HCT116 (cell line): ENCODE measurements around the gene PCDHGC5. TPM values are rescaled to one million over a fixed set of nuclear protein-coding genes. Genes with fewer than 3 reads are reported as not detected.

ENCODE experiments used
- ATAC-seq: fragments of 200-7000 bp; cut with Tn5 transposase; 2 replicates; pipeline ENCODE4 v1.9.1; 2020; ENCODE audit warnings: mild to moderate bottlenecking, moderate library complexity
- BruUV-seq: library from RNA; stranded (reverse); fragments of 400-500 nt; replicated peaks from 2 replicates; lab custom pipeline; 2021; lab: Mats Ljungman, UMichigan
- CTCF ChIA-PET: fragments of 300-600 bp; sonication (Branson Sonifier 250); formaldehyde crosslinking; loops from one replicate; lab custom pipeline; 2021; ENCODE audit warnings: antibody characterized with exemption; lab: Charles Lee
- POLR2A ChIA-PET: fragments of 300-600, 350-600 bp; sonication (Branson Sonifier 250); formaldehyde crosslinking; loops from one replicate; lab custom pipeline; 2021; ENCODE audit warnings: antibody characterized with exemption; lab: Charles Lee
- RAD21 ChIA-PET, 2 experiments: fragments of 300-600 bp; sonication (Branson Sonifier 250); formaldehyde crosslinking; loops; one replicate each; lab custom pipeline; 2023; ENCODE audit warnings: low total read pairs in 2 of 2; ENCODE audit not compliant: uncharacterized antibody in 2 of 2, unreplicated experiment in 2 of 2, low non-redundant PET in 1 of 2; lab: Charles Lee
- DNase-seq: peaks from one replicate; pipeline ENCODE4 v3.0.0-alpha.2; 2010; ENCODE audit warnings: low read depth, low spot score
- H2AFZ ChIP-seq: fragments of 200-600 bp; shearing (Covaris generic), sonication (generic); 2 replicates; pipeline ENCODE4 v1.6.1; 2017; ENCODE audit warnings: low read depth, mixed run types, mixed read lengths, antibody characterized with exemption, low read length; ENCODE audit not compliant: poor library complexity, severe bottlenecking
- H3K27ac ChIP-seq: 2 replicates; pipeline ENCODE4 v1.5.1; 2012; ENCODE audit warnings: low read depth, low read length
- H3K27me3 ChIP-seq: fragments of 200-600 bp; sonication (generic); 2 replicates; pipeline ENCODE4 v1.6.1; 2016; ENCODE audit warnings: mixed run types, low read length, mixed read lengths; ENCODE audit not compliant: insufficient read depth
- H3K36me3 ChIP-seq, 2 experiments: fragments of 200-500 bp in 1 of 2; fragments of 200-600 bp in 1 of 2; sonication (Bioruptor generic) in 1 of 2; sonication (generic) in 1 of 2; 2 replicates each; pipeline versions ENCODE4 v1.5.1 to v1.6.1; 2014 to 2016; ENCODE audit warnings: low read length in 2 of 2, inconsistent platforms in 1 of 2, mixed read lengths in 1 of 2, mixed run types in 1 of 2; ENCODE audit not compliant: insufficient read depth in 2 of 2, control insufficient read depth in 1 of 2
- H3K4me1 ChIP-seq, 2 experiments: fragments of 200-600 bp in 1 of 2; sonication (generic) in 1 of 2; 2 replicates each; pipeline versions ENCODE4 v1.5.1 to v1.6.1; 2012 to 2017; ENCODE audit warnings: low read length in 2 of 2, inconsistent platforms in 1 of 2, mild to moderate bottlenecking in 1 of 2, mixed read lengths in 1 of 2, mixed run types in 1 of 2, moderate library complexity in 1 of 2; ENCODE audit not compliant: insufficient read depth in 2 of 2, control insufficient read depth in 1 of 2
- H3K4me2 ChIP-seq: fragments of 200-600 bp; sonication (generic); 2 replicates; pipeline ENCODE4 v1.6.1; 2017; ENCODE audit warnings: mixed run types, low read length, mixed read lengths
- H3K4me3 ChIP-seq, 2 experiments: fragments of 200-600 bp in 1 of 2; sonication (generic) in 1 of 2; replicated peaks in 1 of 2; 2 replicates each; pipeline ENCODE4 v1.5.1; 2011 to 2016; ENCODE audit warnings: low read length in 2 of 2, control low read depth in 1 of 2, low read depth in 1 of 2, mild to moderate bottlenecking in 1 of 2, mixed read lengths in 1 of 2, mixed run types in 1 of 2
- H3K79me2 ChIP-seq: fragments of 200-600 bp; sonication (generic); 2 replicates; pipeline ENCODE4 v1.6.1; 2017; ENCODE audit warnings: mild to moderate bottlenecking, mixed run types, low read length, moderate library complexity, mixed read lengths; ENCODE audit not compliant: insufficient read depth
- H3K9ac ChIP-seq: fragments of 200-600 bp; sonication (generic); 2 replicates; pipeline ENCODE4 v1.6.1; 2016; ENCODE audit warnings: low read length, mixed read lengths
- H3K9me2 ChIP-seq: fragments of 200-600 bp; sonication (generic), shearing (Covaris generic); 2 replicates; pipeline ENCODE4 v1.6.1; 2017; ENCODE audit warnings: mixed run types, mild to moderate bottlenecking, moderate library complexity; ENCODE audit not compliant: insufficient read depth
- H3K9me3 ChIP-seq, 2 experiments: fragments of 200-500 bp in 1 of 2; fragments of 200-600 bp in 1 of 2; sonication (Bioruptor generic) in 1 of 2; sonication (generic) in 1 of 2; 2 replicates each; pipeline ENCODE4 v1.6.1; 2014 to 2017; ENCODE audit warnings: low read length in 2 of 2, mixed read lengths in 2 of 2, inconsistent platforms in 1 of 2, low read depth in 1 of 2, mild to moderate bottlenecking in 1 of 2, mixed run types in 1 of 2, moderate library complexity in 1 of 2; ENCODE audit not compliant: control insufficient read depth in 1 of 2, insufficient read depth in 1 of 2
- H4K20me1 ChIP-seq: fragments of 200-600 bp; sonication (generic), shearing (Covaris generic); 2 replicates; pipeline ENCODE4 v1.6.1; 2017; ENCODE audit warnings: mixed run types, mild to moderate bottlenecking, moderate library complexity; ENCODE audit not compliant: insufficient read depth
- CEBPB ChIP-seq: IDR thresholded peaks from 2 replicates; pipeline ENCODE4 v1.6.1; 2012; ENCODE audit warnings: low read depth
- EGR1 ChIP-seq: IDR thresholded peaks from 2 replicates; pipeline ENCODE4 v1.6.1; 2012; ENCODE audit warnings: low read depth
- ELF1 ChIP-seq: IDR thresholded peaks from 2 replicates; pipeline ENCODE4 v1.6.1; 2012; ENCODE audit warnings: low read depth, borderline replicate concordance
- JUND ChIP-seq: IDR thresholded peaks from 2 replicates; pipeline ENCODE4 v1.6.1; 2012
- POLR2A ChIP-seq: IDR thresholded peaks from 2 replicates; pipeline ENCODE4 v1.7.0; 2011; ENCODE audit warnings: borderline replicate concordance; ENCODE audit not compliant: insufficient read depth, insufficient read length; ENCODE audit errors: extremely low read depth
- SIN3A ChIP-seq: IDR thresholded peaks from 2 replicates; pipeline ENCODE4 v1.6.1; 2012; ENCODE audit warnings: low read depth
- SP1 ChIP-seq: IDR thresholded peaks from 2 replicates; pipeline ENCODE4 v1.6.1; 2012; ENCODE audit warnings: low read depth
- SRF ChIP-seq: IDR thresholded peaks from 2 replicates; pipeline ENCODE4 v1.6.1; 2012; ENCODE audit warnings: low read depth
- YY1 ChIP-seq: IDR thresholded peaks from 2 replicates; pipeline ENCODE4 v1.6.1; 2011; ENCODE audit warnings: low read length, low read depth, moderate library complexity, mild to moderate bottlenecking; ENCODE audit not compliant: insufficient replicate concordance; ENCODE audit errors: extremely low read depth
- ZNF274 ChIP-seq: fragments of 200-500 bp; sonication (Bioruptor generic); IDR thresholded peaks from 2 replicates; pipeline ENCODE4 v1.6.1; 2014; ENCODE audit warnings: mild to moderate bottlenecking, low read depth, low read length, inconsistent platforms
- intact Hi-C: fragments of 100-400 bp; cut with micrococcal nuclease; formaldehyde crosslinking; loops from 2 replicates; pipeline ENCODE4 v1.10.0; 2022
- total RNA-seq: library from RNA; stranded (reverse); gene quantifications from one replicate; pipeline ENCODE4 v1.2.1, GENCODE V29; 2021; ENCODE audit not compliant: unreplicated experiment
- TF ChIP-seq, protein P1 (sequence below): IDR thresholded peaks from 2 replicates; pipeline ENCODE4 v1.6.1; 2011; ENCODE audit warnings: mild to moderate bottlenecking, low read length, moderate library complexity; ENCODE audit not compliant: insufficient replicate concordance; ENCODE audit errors: extremely low read depth
- TF ChIP-seq, protein P2 (sequence below): IDR thresholded peaks from 2 replicates; pipeline ENCODE4 v1.6.1; 2012

PCDHGC5 gene
- total RNA-seq, 1 experiment from 2014 or later: not detected

DNA sequence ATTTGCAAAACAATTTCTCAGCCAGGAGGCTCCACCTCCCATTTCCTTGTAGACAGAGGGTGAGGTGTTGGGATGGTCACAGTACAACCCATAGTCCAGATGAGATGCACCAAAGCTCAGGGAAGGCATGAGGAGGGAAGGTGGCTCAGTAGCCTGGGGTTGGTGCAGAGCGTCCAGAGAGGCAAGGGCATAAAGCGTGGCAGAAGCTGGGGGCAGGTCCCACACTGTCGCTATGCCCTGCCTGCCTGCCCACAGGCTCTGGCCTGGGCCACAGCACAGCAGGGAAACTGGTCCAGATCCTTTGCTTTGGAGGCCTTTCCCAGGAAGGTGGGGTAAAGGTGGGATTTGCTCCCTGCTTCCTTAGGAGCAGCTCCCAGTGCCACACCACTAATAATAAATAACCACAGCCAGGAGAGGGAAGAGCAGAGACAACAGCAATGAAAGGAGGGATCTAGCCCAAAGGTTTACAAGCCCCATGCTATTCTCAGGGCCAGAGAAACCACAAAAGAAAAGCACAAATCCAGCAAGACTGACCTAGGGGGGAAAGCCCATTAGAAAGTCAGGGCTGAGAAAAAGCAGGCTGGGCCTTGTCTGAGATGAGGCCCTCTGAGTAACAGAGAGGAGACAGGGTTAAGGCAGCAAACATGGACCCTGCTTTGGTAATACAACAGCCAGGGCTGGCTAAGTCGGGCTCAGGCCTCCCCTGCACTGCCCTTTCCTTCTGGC, 27.2 kb downstream of the PCDHGC5 start (continued):
- TF ChIP-seq, protein P1, sequence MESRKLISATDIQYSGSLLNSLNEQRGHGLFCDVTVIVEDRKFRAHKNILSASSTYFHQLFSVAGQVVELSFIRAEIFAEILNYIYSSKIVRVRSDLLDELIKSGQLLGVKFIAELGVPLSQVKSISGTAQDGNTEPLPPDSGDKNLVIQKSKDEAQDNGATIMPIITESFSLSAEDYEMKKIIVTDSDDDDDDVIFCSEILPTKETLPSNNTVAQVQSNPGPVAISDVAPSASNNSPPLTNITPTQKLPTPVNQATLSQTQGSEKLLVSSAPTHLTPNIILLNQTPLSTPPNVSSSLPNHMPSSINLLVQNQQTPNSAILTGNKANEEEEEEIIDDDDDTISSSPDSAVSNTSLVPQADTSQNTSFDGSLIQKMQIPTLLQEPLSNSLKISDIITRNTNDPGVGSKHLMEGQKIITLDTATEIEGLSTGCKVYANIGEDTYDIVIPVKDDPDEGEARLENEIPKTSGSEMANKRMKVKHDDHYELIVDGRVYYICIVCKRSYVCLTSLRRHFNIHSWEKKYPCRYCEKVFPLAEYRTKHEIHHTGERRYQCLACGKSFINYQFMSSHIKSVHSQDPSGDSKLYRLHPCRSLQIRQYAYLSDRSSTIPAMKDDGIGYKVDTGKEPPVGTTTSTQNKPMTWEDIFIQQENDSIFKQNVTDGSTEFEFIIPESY: no peak
- TF ChIP-seq CEBPB (no peak), ZNF274 (no peak)

DNA sequence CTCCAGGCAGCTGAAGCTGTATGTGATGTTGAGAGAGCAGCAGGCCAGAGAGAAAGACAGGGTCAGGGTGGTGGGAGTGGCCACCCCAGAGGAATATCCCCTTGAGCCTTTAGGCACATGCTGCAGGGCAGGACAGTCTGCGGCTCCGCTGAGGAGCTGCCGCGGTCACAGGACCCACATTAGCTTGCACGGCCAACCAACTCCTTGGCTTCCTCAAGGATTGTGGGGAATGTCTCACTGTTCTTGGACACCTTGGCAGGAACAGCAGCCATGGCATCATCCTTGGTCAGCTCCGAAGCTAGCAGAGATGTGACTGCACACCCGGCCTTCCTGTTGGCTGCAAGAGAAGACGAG, 27.8 kb downstream of the PCDHGC5 start:
- Histone ChIP-seq H2AFZ (no peak overlapping the region), H3K27ac (no peak overlapping the region), H3K79me2 (peaks cover 9% of the 10 kb centered on the region; the same call in 1 of the 2 replicates), H3K27me3 (no peaks in the 10 kb centered on the region), H3K4me2 (no peak overlapping the region), H3K9me3 (no peaks in the 10 kb centered on the region), H4K20me1 (no peaks in the 10 kb centered on the region), H3K9ac (no peak overlapping the region), H3K4me1 (peaks cover 20 to 43% of the 10 kb centered on the region in 2 experiments), H3K4me3 (no peak overlapping the region), H3K36me3 (peaks cover 6 to 30% of the 10 kb centered on the region in 2 experiments; a peak in 2 of 4 replicates), H3K9me2 (no peaks in the 10 kb centered on the region)
- ATAC-seq: no peak
- BruUV-seq: no TSS peak
- ChIA-PET CTCF (no interaction called here), RAD21 (no interaction called here), POLR2A (no interaction called here)
- DNase-seq: no peak
- no peak for TF ChIP-seq ZNF274
- TF ChIP-seq, protein P2, sequence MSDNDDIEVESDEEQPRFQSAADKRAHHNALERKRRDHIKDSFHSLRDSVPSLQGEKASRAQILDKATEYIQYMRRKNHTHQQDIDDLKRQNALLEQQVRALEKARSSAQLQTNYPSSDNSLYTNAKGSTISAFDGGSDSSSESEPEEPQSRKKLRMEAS: no peak
- TF ChIP-seq EGR1: no peak
- TF ChIP-seq SIN3A: no peak
- no peak for TF ChIP-seq ELF1
- no peak for TF ChIP-seq SRF
- no peak for TF ChIP-seq SP1
- TF ChIP-seq YY1: no peak
- TF ChIP-seq, protein P1: no peak
- TF ChIP-seq POLR2A: no peak
- TF ChIP-seq JUND: no peak
- intact Hi-C loops: loop anchor here (5.0 kb wide), 1 partner anchor 789 kb away; no protein-coding TSS in a partner anchor
